GM12891 (cell line): Measurements from ENCODE around the gene TRMU.

Experiments used
- POLR2A ChIP-seq: IDR thresholded peaks from 2 replicates; pipeline ENCODE4 v1.6.1; 2011; ENCODE audit warnings: low read depth, low read length, control low read depth
- POLR2AphosphoS5 ChIP-seq: IDR thresholded peaks from 2 replicates; pipeline ENCODE4 v1.6.1; 2011; ENCODE audit warnings: low read depth, low read length, control low read depth

GRCh38 chr22:46377525-46378425, 42.3 kb downstream of the TRMU start:
- TF ChIP-seq POLR2AphosphoS5 (no peak), POLR2A (no peak)
